Activated T-helper 1 cell treated with Interleukin-2 at 50 U/mL for 16 hours (primary cell): Measurements from ENCODE around the gene C19orf53.

Experiments used
- DNase-seq: peaks from one replicate; pipeline ENCODE4 v3.0.0-alpha.2; 2020; ENCODE audit warnings: low read depth

The C19orf53 gene

DNA sequence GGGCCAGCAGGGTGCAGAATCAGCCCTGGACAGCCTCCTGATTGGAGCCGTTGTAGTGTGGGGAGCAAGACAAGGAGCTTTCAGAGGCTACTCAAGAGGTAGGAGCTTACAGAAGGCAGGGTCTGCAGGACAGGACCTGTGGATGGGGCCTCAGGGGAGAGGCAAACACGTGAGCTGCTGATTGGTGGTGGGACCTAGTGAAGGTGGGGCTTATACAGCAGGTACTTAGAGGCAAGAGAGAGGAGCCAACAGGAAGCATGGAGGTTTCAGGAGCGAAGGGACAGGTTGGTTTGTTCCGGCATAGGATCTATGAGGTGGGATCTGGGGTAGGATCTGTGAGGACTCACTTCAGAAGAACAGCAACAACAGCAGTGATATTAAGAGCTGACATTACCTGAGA lies 53.4 kb downstream of the C19orf53 start:
- no peak for DNase-seq
